ENCODE measurements around the gene HOXD3.

HOXD3 gene

GRCh38 chr2:176114930-176115625 is 42.0 kb upstream of the HOXD3 start:
- Histone ChIP-seq H2AFZ (ENCODE audit: low read depth, low read length) (no peak overlapping the region), H3K9me3 (ENCODE audit: insufficient read depth, low read length, severe bottlenecking) (no peaks in the 10 kb centered on the region), H3K4me1 (ENCODE audit: insufficient read depth, low read length) (no peaks in the 10 kb centered on the region), H3K79me2 (ENCODE audit: insufficient read depth, low read length) (no peaks in the 10 kb centered on the region), H3K27me3 (ENCODE audit: insufficient read depth, low read length, poor library complexity) (no peaks in the 10 kb centered on the region), H3K4me2 (ENCODE audit: insufficient read depth, low read length) (no peak overlapping the region), H3K36me3 (ENCODE audit: insufficient read depth, low read length) (no peaks in the 10 kb centered on the region), H3K4me3 (ENCODE audit: low read depth in 1 of 2, low read length in 2 of 2) (no peak overlapping the region), H3K9ac (ENCODE audit: low read depth, low read length) (no peak overlapping the region), H3K27ac (ENCODE audit: low read length) (no peak overlapping the region), H4K20me1 (ENCODE audit: insufficient read depth, low read length) (no peaks in the 10 kb centered on the region)
- TF ChIP-seq, protein P1, sequence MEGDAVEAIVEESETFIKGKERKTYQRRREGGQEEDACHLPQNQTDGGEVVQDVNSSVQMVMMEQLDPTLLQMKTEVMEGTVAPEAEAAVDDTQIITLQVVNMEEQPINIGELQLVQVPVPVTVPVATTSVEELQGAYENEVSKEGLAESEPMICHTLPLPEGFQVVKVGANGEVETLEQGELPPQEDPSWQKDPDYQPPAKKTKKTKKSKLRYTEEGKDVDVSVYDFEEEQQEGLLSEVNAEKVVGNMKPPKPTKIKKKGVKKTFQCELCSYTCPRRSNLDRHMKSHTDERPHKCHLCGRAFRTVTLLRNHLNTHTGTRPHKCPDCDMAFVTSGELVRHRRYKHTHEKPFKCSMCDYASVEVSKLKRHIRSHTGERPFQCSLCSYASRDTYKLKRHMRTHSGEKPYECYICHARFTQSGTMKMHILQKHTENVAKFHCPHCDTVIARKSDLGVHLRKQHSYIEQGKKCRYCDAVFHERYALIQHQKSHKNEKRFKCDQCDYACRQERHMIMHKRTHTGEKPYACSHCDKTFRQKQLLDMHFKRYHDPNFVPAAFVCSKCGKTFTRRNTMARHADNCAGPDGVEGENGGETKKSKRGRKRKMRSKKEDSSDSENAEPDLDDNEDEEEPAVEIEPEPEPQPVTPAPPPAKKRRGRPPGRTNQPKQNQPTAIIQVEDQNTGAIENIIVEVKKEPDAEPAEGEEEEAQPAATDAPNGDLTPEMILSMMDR (IDR thresholded peaks at IDR 0.05; ENCODE audit: borderline replicate concordance, extremely low read depth, low read length, poor library complexity, severe bottlenecking): no peak
- TF ChIP-seq EZH2 (IDR thresholded peaks at IDR 0.05; ENCODE audit: borderline replicate concordance, low read depth, low read length, severe bottlenecking): no peak
- no peak for ATAC-seq (ENCODE audit: insufficient read depth, low read depth)
- no peak for DNase-seq

DNA sequence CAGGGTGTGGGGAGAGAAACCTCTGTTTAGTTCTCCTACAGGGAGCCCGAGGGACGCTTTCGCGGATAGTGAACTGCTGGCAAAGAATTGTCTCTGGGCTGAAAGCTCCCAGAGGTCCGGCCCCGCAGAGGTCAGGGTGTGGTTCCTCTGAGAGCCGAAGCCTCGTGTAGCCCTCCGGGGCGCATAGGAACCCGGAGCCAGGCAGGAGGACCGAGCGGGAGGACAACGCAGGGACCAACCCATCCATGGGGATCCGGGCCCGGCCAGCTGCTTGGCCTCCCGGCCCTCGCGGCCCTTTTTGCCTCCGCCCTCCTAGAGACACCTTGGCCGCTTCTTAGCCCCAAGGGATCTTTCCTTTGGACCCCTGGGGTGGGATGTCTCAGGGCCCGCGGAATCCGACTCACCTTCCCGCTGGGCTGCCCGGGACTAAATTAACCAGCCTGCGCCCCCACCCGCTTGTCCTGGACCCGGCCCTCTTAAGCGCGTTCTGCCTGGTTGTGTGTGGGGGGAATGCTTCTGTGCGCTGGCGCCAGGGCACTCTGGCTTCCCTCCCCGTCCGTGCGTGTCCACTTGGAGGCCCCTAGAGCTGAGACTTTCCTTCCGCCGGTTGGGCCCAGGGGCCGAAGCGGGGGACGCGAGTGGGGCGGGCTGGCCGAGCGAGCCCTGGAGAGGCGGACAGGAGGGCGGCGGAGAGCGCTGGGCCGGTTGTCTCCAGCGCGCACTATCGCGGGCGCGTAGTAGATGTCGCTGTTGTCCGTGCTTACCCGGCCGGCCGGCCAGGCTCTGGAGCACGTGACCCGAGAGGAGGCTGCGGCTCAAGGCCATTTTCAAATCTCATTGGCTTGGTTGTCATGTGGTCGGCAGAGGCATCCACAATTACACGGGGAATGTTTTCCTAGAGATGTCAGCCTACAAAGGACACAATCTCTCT is 41.0 kb upstream of the HOXD3 start, which contains the start of gene HOXD10:
HOXD10 (plus strand) TSS at position 896 of the 931 bp plus-strand sequence. CDS start 56 bp downstream, outside the sequence.
- Histone ChIP-seq H3K79me2 (ENCODE audit: insufficient read depth, low read length) (no peaks in the 10 kb centered on the region), H3K9me3 (ENCODE audit: insufficient read depth, low read length, severe bottlenecking) (no peaks in the 10 kb centered on the region), H3K4me2 (ENCODE audit: insufficient read depth, low read length) (no peak within 1 kb of the TSS), H3K9ac (ENCODE audit: low read depth, low read length) (no peak within 1 kb of the TSS), H3K36me3 (ENCODE audit: insufficient read depth, low read length) (no peaks in the 10 kb centered on the region), H3K4me1 (ENCODE audit: insufficient read depth, low read length) (no peaks in the 10 kb centered on the region), H3K27ac (ENCODE audit: low read length) (no peak within 1 kb of the TSS), H4K20me1 (ENCODE audit: insufficient read depth, low read length) (no peaks in the 10 kb centered on the region), H3K27me3 (ENCODE audit: insufficient read depth, low read length, poor library complexity) (no peaks in the 10 kb centered on the region), H3K4me3 (ENCODE audit: low read depth in 1 of 2, low read length in 2 of 2) (no peak within 1 kb of the TSS), H2AFZ (ENCODE audit: low read depth, low read length) (no peak within 1 kb of the TSS)
- no peak for ATAC-seq (ENCODE audit: insufficient read depth, low read depth)
- DNase-seq: no peak
- TF ChIP-seq EZH2 (IDR thresholded peaks at IDR 0.05; ENCODE audit: borderline replicate concordance, low read depth, low read length, severe bottlenecking): no peak
- TF ChIP-seq, protein P1 (IDR thresholded peaks at IDR 0.05; ENCODE audit: borderline replicate concordance, extremely low read depth, low read length, poor library complexity, severe bottlenecking): no peak

DNA sequence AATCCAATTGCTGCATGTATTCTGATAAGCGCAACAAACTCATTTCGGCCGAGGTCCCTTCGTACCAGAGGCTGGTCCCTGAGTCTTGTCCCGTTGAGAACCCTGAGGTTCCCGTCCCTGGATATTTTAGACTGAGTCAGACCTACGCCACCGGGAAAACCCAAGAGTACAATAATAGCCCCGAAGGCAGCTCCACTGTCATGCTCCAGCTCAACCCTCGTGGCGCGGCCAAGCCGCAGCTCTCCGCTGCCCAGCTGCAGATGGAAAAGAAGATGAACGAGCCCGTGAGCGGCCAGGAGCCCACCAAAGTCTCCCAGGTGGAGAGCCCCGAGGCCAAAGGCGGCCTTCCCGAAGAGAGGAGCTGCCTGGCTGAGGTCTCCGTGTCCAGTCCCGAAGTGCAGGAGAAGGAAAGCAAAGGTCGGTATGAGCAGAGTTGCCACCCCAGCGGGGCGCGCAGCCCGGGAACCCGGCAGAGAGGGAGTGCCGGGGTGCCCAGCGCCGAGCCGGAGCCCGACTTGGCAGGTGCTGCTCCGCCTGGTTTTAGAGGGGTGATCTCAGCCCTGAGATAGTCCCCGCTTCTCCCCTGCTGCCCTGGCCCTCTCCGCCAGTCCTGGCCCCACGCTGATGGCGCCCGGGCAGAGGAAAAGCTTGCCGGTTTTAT is 39.8 kb upstream of the HOXD3 start:
- Histone ChIP-seq H3K9me3 (ENCODE audit: insufficient read depth, low read length, severe bottlenecking) (no peaks in the 10 kb centered on the region), H3K27me3 (ENCODE audit: insufficient read depth, low read length, poor library complexity) (no peaks in the 10 kb centered on the region), H3K36me3 (ENCODE audit: insufficient read depth, low read length) (no peaks in the 10 kb centered on the region), H3K79me2 (ENCODE audit: insufficient read depth, low read length) (no peaks in the 10 kb centered on the region), H4K20me1 (ENCODE audit: insufficient read depth, low read length) (no peaks in the 10 kb centered on the region), H3K9ac (ENCODE audit: low read depth, low read length) (no peak overlapping the region), H2AFZ (ENCODE audit: low read depth, low read length) (no peak overlapping the region), H3K4me2 (ENCODE audit: insufficient read depth, low read length) (no peak overlapping the region), H3K4me1 (ENCODE audit: insufficient read depth, low read length) (no peaks in the 10 kb centered on the region), H3K4me3 (ENCODE audit: low read depth in 1 of 2, low read length in 2 of 2) (no peak overlapping the region), H3K27ac (ENCODE audit: low read length) (no peak overlapping the region)
- ATAC-seq (ENCODE audit: insufficient read depth, low read depth) (no peak), DNase-seq (no peak)
- TF ChIP-seq, protein P1 (IDR thresholded peaks at IDR 0.05; ENCODE audit: borderline replicate concordance, extremely low read depth, low read length, poor library complexity, severe bottlenecking): no peak
- TF ChIP-seq EZH2 (IDR thresholded peaks at IDR 0.05; ENCODE audit: borderline replicate concordance, low read depth, low read length, severe bottlenecking): no peak
